OCI-LY3 (cell line): ENCODE results near the gene NLRX1.

Experiments
- H2AFZ ChIP-seq: fragments of 200-600, 300-600 bp; shearing (Covaris generic); 2 replicates; pipeline ENCODE4 v1.6.0; 2014; ENCODE audit warnings: antibody characterized with exemption, low read depth, low read length
- H3K27ac ChIP-seq: fragments of 200-600, 300-600 bp; sonication (generic); 2 replicates; pipeline ENCODE4 v1.5.1; 2014; ENCODE audit warnings: mild to moderate bottlenecking, low read length, moderate library complexity, mixed read lengths
- H3K27me3 ChIP-seq: fragments of 200-600, 300-600 bp; sonication (generic); 2 replicates; pipeline ENCODE4 v1.6.1; 2014; ENCODE audit warnings: low read depth, low read length, mixed read lengths
- H3K36me3 ChIP-seq: fragments of 200-600, 300-600 bp; sonication (generic); replicated peaks from 2 replicates; pipeline ENCODE3; 2014; ENCODE audit warnings: low read depth, low read length, mixed read lengths
- H3K4me1 ChIP-seq: fragments of 300-600, 200-600 bp; sonication (generic); 2 replicates; pipeline ENCODE4 v1.6.1; 2014; ENCODE audit warnings: low read length, mixed read lengths
- H3K4me2 ChIP-seq: fragments of 200-600, 300-600 bp; sonication (generic); 2 replicates; pipeline ENCODE4 v1.6.1; 2014; ENCODE audit warnings: low read length, mixed read lengths
- H3K4me3 ChIP-seq: fragments of 300-600, 200-600 bp; sonication (generic); 2 replicates; pipeline ENCODE4 v1.5.1; 2014; ENCODE audit warnings: antibody characterized with exemption, mild to moderate bottlenecking, low read length, moderate library complexity
- H3K79me2 ChIP-seq: fragments of 300-600, 200-600 bp; shearing (Covaris generic); 2 replicates; pipeline ENCODE4 v1.6.1; 2014; ENCODE audit warnings: mild to moderate bottlenecking, low read length, mixed read lengths
- H3K9ac ChIP-seq: fragments of 300-600, 200-600 bp; shearing (Covaris generic); 2 replicates; pipeline ENCODE4 v1.6.0; 2014; ENCODE audit warnings: mild to moderate bottlenecking, low read length, moderate library complexity
- H3K9me3 ChIP-seq: fragments of 200-600, 300-600 bp; shearing (Covaris generic); 2 replicates; pipeline ENCODE4 v1.6.1; 2014; ENCODE audit warnings: low read length, mixed read lengths; ENCODE audit not compliant: insufficient read depth
- H4K20me1 ChIP-seq: fragments of 200-600, 300-600 bp; sonication (generic); 2 replicates; pipeline ENCODE4 v1.6.1; 2016; ENCODE audit warnings: low read length, mixed read lengths; ENCODE audit not compliant: insufficient read depth
- CTCF ChIP-seq: fragments of 200-600, 300-600 bp; sonication (generic); IDR thresholded peaks from 2 replicates; pipeline ENCODE4 v1.5.1; 2014; ENCODE audit warnings: antibody characterized with exemption, low read length, low read depth
- EZH2phosphoT487 ChIP-seq: fragments of 200-600 bp; shearing (Covaris generic); IDR thresholded peaks from 2 replicates; pipeline ENCODE4 v1.6.1; 2018; ENCODE audit warnings: antibody characterized with exemption, mixed run types, low read depth

NLRX1 gene

GRCh38 chr11:119185981-119186634 lies 17.6 kb downstream of the NLRX1 start:
- H3K4me3 ChIP-seq = no peak overlapping the region
- TF ChIP-seq CTCF = no peak
- TF ChIP-seq EZH2phosphoT487 = no peak
- H3K79me2 ChIP-seq = no peaks in the 10 kb centered on the region
- H3K9ac ChIP-seq = no peak overlapping the region
- H3K4me1 ChIP-seq = no peaks in the 10 kb centered on the region
- H3K9me3 ChIP-seq = no peaks in the 10 kb centered on the region
- H4K20me1 ChIP-seq = no peaks in the 10 kb centered on the region
- H3K4me2 ChIP-seq = no peak overlapping the region
- H3K36me3 ChIP-seq = peaks cover 20% of the 10 kb centered on the region
- H3K27ac ChIP-seq = no peak overlapping the region
- no peak overlapping the region for H2AFZ ChIP-seq
- no peaks in the 10 kb centered on the region for H3K27me3 ChIP-seq

DNA sequence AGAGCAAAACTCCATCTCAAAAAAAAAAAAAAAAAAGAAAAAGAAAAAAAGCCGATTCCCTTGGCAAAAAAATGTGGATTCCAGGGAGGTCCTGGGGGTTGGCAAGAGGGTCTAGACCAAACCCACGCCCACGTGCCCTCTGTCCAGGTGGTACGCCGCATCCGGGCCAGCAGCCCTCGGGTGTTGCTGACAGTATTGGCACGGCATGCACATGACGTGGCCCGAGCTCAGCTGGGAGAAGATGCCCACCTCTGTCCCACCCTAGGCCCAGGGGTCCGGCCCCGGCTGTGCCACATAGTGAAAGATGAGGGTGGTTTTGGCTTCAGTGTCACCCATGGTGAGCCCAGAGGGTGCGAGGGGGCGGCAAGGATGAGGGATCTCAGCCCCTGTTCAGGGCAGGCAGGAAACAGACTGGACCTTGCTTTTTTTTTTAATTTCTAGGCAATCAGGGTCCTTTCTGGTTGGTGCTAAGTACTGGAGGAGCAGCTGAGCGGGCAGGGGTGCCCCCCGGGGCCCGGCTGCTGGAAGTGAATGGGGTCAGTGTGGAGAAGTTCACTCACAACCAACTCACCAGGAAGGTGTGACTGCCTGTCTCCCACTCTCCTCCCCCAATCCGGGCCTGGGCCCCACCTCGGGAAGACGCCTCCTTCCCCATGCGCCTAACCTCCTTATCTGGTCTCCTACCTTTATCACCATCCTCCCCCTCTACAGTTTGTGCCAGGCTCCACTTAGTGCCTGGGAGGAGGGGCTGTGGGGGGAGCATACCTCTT lies 18.8 kb downstream of the NLRX1 start:
- Histone ChIP-seq H3K9me3 (no peaks in the 10 kb centered on the region), H3K4me1 (no peaks in the 10 kb centered on the region), H2AFZ (no peak overlapping the region), H3K9ac (no peak overlapping the region), H3K79me2 (no peaks in the 10 kb centered on the region), H3K27ac (no peak overlapping the region), H4K20me1 (no peaks in the 10 kb centered on the region), H3K4me2 (no peak overlapping the region), H3K36me3 (peaks cover 16% of the 10 kb centered on the region), H3K27me3 (no peaks in the 10 kb centered on the region), H3K4me3 (no peak overlapping the region)
- no peak for TF ChIP-seq EZH2phosphoT487
- no peak for TF ChIP-seq CTCF

- no peaks in the 10 kb centered on the region for H3K79me2 ChIP-seq
- no peak for TF ChIP-seq EZH2phosphoT487
- no peak for TF ChIP-seq CTCF
- no peaks in the 10 kb centered on the region for H3K9me3 ChIP-seq
- no peak overlapping the region for H3K4me2 ChIP-seq
- no peaks in the 10 kb centered on the region for H3K27me3 ChIP-seq
- H3K27ac ChIP-seq = no peak overlapping the region
- no peak overlapping the region for H3K4me3 ChIP-seq
- H2AFZ ChIP-seq = no peak overlapping the region
- no peaks in the 10 kb centered on the region for H3K4me1 ChIP-seq
- H3K9ac ChIP-seq = no peak overlapping the region
- peaks cover 13% of the 10 kb centered on the region for H3K36me3 ChIP-seq
- H4K20me1 ChIP-seq = no peaks in the 10 kb centered on the region
These were observed 19.5 kb downstream of the NLRX1 start for GRCh38 chr11:119188067-119188466.

- Histone ChIP-seq H3K4me2 (no peak overlapping the region), H3K79me2 (no peaks in the 10 kb centered on the region), H3K9me3 (no peaks in the 10 kb centered on the region), H2AFZ (no peak overlapping the region), H3K4me3 (no peak overlapping the region), H4K20me1 (no peaks in the 10 kb centered on the region), H3K4me1 (no peaks in the 10 kb centered on the region), H3K27me3 (no peaks in the 10 kb centered on the region), H3K9ac (no peak overlapping the region), H3K27ac (no peak overlapping the region), H3K36me3 (peaks cover 4% of the 10 kb centered on the region)
- TF ChIP-seq CTCF (no peak), EZH2phosphoT487 (no peak)
These were observed 20.4 kb downstream of the NLRX1 start for GRCh38 chr11:119188887-119189286.
